NCI-H460 (cell line): ENCODE measurements around the gene YIPF3. TPM values are rescaled to one million over a fixed set of nuclear protein-coding genes. Genes with fewer than 3 reads are reported as not detected.

Source experiments
- DNase-seq: peaks from one replicate; pipeline ENCODE4 v3.0.0-alpha.2; 2016; ENCODE audit warnings: low read depth; ENCODE audit errors: extremely low read depth
- total RNA-seq: library from RNA; depleted of rRNA; stranded (reverse); fragments of >200 nt; shearing (Covaris generic); gene quantifications from 2 replicates; pipeline ENCODE4 v1.2.3, GENCODE V29; 2014

YIPF3 gene
- total RNA-seq, 1 experiment from 2014 or later: 62.4 TPM

DNA sequence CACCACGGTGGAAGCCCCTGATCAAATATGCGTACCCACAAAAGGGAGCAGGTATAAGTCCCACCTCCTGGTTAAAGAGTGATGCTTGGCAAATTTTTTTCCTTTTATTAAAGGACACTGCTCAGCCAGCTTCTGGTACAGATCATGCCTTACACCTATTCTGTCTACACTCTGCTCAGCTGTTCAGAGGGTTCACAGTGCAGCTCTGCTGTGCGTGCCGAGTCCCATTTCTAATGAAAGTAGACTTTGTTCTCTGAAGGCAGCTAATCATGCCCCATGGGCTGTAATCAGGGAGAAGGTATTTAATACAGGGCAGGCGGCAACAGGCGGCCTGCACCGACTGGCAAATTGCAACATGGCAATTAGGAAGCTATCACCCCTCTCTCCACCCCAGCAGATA, 22.9 kb downstream of the YIPF3 start:
- no peak for DNase-seq

- no peak for DNase-seq
Observed at GRCh38 chr6:43493230-43493629, 23.5 kb downstream of the YIPF3 start.

- no peak for DNase-seq
Observed at GRCh38 chr6:43492673-43493072, 24.1 kb downstream of the YIPF3 start.

GRCh38 chr6:43491750-43492661, 24.7 kb downstream of the YIPF3 start:
- no peak for DNase-seq

DNA sequence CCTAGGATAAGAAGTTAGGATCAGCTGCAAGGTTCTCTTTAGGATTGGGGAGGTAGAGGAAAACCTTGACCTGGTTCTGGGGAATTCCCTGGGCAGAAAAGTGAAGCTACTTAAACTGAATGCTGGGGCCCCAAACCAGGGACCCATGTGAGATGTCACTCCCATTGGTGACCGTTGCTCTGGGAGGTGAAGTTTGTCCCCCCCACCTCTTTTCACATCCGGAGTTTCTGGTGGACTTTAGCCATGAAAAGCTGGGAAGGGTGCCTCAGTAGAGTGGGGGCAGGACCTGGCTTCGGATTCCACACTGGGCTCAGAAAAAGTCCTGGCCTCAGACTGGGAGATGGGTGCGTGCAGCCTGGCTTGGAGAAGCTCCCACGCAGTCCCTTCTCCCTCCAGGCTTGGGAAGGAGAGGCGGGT, 26.2 kb downstream of the YIPF3 start:
- no peak for DNase-seq

GRCh38 chr6:43489277-43490072, 27.3 kb downstream of the YIPF3 start:
- no peak for DNase-seq

- no peak for DNase-seq
Observed at GRCh38 chr6:43488667-43489276, 28.0 kb downstream of the YIPF3 start.

GRCh38 chr6:43481591-43482236, 35.0 kb downstream of the YIPF3 start:
- DNase-seq: no peak

- no peak for DNase-seq
Observed at GRCh38 chr6:43481075-43481474, 35.7 kb downstream of the YIPF3 start.

GRCh38 chr6:43478008-43478372, 38.7 kb downstream of the YIPF3 start:
- no peak for DNase-seq

- DNase-seq: peak; percentile 77
Observed at GRCh38 chr6:43477235-43478007, 39.3 kb downstream of the YIPF3 start, which contains the start of gene TJAP1. Gene TJAP1, plus strand, starts transcription at chr6:43477570. Its CDS starts 21,432 bp downstream, at chr6:43499002.

DNA sequence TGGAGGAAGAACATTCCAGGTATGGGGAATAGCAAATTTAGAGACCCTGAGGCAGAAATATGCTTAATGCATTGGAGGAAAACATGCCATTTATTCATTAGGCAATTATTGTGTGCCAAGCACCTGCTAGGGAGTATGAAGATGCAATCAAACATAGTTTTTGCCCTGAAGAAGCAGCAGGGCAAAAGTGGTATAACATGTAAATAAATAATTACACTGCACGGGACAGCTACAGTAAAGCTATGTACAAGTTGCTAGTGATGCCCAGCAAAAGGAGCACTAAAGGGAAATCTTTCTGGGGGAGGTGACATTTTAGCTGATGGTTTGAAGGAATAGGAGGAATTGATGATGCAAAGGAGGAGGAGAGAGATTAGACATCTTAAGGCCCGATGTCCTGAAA, 40.0 kb downstream of the YIPF3 start:
- no peak for DNase-seq

GRCh38 chr6:43475516-43475915, 41.2 kb downstream of the YIPF3 start:
- DNase-seq: no peak

GRCh38 chr6:43472515-43472914, 44.2 kb downstream of the YIPF3 start:
- no peak for DNase-seq

GRCh38 chr6:43471399-43471798, 45.3 kb downstream of the YIPF3 start:
- DNase-seq: no peak

DNA sequence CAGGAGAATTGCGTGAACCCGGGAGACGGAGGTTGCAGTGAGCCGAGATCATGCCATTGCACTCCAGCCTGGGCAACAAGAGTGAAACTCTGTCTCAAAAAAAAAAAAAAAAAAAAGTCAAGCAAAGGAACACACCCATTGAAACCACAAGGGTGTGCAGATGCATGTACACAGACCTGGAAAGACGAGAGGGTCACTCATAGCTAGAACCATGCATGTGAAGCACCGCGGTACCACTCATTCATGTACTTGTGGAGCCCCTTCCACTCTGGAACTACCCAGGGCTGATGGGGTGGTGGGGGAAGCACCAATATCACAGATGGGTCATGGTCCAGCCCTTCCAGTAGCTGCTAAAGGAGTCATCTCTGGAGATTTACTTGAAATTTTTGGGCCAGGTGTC, 46.8 kb downstream of the YIPF3 start:
- DNase-seq: no peak

DNA sequence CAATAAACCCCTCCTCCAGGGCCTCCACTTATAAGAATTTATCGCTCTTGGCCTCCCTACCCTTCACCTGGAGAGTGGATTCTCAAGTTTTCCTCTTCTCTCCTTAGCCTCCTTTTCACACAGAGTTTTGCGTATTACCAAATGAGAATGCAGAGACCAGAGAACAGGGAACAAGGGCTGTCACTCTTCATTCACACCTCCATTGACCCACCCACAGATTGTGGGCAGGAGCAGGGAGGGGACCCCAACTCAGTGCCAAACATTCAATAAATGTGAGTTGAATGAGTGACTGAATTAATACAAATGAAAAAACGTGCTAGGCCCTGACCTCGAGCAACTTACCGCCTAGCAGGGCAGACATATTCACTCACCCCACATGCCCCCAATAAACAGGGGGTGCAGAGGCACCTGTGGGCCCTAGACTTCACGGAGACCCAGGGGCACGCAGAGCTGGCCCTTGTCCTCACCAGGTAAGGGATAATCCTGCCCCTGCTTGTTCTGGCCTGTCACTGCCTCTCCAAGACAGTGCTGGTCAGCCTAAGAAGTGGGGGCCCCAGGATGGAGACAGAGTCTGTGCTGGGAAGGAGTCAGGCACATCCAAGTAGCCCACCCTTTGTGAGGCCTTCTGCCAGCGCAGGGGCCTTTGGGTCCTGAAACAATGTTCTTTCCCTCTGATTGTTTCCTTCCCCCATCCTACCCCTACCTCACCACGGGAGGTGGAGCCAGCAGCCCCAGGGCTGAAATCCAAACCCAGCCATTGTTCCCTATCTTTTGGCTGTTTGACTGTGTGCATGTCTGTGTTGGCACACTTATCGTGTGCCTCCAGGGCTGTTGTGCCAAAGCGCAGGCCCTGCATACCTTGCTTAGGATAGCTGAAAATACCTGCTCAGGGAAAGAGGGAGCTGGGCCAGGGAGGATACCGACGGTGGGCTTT, 47.7 kb downstream of the YIPF3 start:
- no peak for DNase-seq

GRCh38 chr6:43468240-43468639, 48.5 kb downstream of the YIPF3 start:
- DNase-seq: no peak

- no peak for DNase-seq
Observed at GRCh38 chr6:43467752-43468151, 49.0 kb downstream of the YIPF3 start.
